Activated CD4-positive, alpha-beta T cell treated with anti-CD3 and anti-CD28 coated beads for 1 hour (primary cell): ENCODE data around the gene RGS17.

Experiments used
- DNase-seq: peaks from one replicate; pipeline ENCODE4 v3.0.0-alpha.2; 2020

The RGS17 gene

GRCh38 chr6:153081914-153082313, 49.2 kb downstream of the RGS17 start:
- no peak for DNase-seq

- no peak for DNase-seq
Measured at GRCh38 chr6:153076431-153076830, 54.7 kb downstream of the RGS17 start.

GRCh38 chr6:153074761-153075160, 56.3 kb downstream of the RGS17 start:
- DNase-seq: no peak

GRCh38 chr6:153073841-153074240, 57.2 kb downstream of the RGS17 start:
- DNase-seq: no peak

- no peak for DNase-seq
Measured at GRCh38 chr6:153070756-153071155, 60.3 kb downstream of the RGS17 start.

GRCh38 chr6:153069897-153070296, 61.2 kb downstream of the RGS17 start:
- no peak for DNase-seq

GRCh38 chr6:153065222-153065621, 65.9 kb downstream of the RGS17 start:
- DNase-seq: no peak

- DNase-seq: no peak
Measured at GRCh38 chr6:153063936-153064335, 67.1 kb downstream of the RGS17 start.

- no peak for DNase-seq
Measured at GRCh38 chr6:153062516-153062915, 68.6 kb downstream of the RGS17 start.

GRCh38 chr6:153059757-153060156, 71.3 kb downstream of the RGS17 start:
- no peak for DNase-seq

- no peak for DNase-seq
Measured at GRCh38 chr6:153059311-153059710, 71.8 kb downstream of the RGS17 start.

GRCh38 chr6:153058909-153059308, 72.2 kb downstream of the RGS17 start:
- no peak for DNase-seq

- DNase-seq: no peak
Measured at GRCh38 chr6:153058291-153058690, 72.8 kb downstream of the RGS17 start.

GRCh38 chr6:153056308-153056707, 74.8 kb downstream of the RGS17 start:
- DNase-seq: no peak

GRCh38 chr6:153051801-153052200, 79.3 kb downstream of the RGS17 start:
- DNase-seq: no peak

- DNase-seq: no peak
Measured at GRCh38 chr6:153048631-153049030, 82.5 kb downstream of the RGS17 start.

- DNase-seq: no peak
Measured at GRCh38 chr6:153047386-153047785, 83.7 kb downstream of the RGS17 start.

- DNase-seq: no peak
Measured at GRCh38 chr6:153045271-153045670, 85.8 kb downstream of the RGS17 start.

GRCh38 chr6:153044295-153044694, 86.8 kb downstream of the RGS17 start:
- no peak for DNase-seq

- no peak for DNase-seq
Measured at GRCh38 chr6:153043719-153044118, 87.4 kb downstream of the RGS17 start.

- DNase-seq: no peak
Measured at GRCh38 chr6:153038378-153039057, 92.6 kb downstream of the RGS17 start.

- no peak for DNase-seq
Measured at GRCh38 chr6:153034139-153034538, 96.9 kb downstream of the RGS17 start.

- DNase-seq: no peak
Measured at GRCh38 chr6:153032255-153032882, 98.7 kb downstream of the RGS17 start.

- DNase-seq: no peak
Measured at GRCh38 chr6:153031335-153031955, 99.6 kb downstream of the RGS17 start.
